ENCODE results near the gene KIF1B. TPM values are rescaled to one million over a fixed set of nuclear protein-coding genes. Genes with fewer than 3 reads are reported as not detected.

KIF1B gene
- polyA plus RNA-seq, 1 of the 3 experiments (the other 2 are of a cell fraction): 6.8 TPM

DNA sequence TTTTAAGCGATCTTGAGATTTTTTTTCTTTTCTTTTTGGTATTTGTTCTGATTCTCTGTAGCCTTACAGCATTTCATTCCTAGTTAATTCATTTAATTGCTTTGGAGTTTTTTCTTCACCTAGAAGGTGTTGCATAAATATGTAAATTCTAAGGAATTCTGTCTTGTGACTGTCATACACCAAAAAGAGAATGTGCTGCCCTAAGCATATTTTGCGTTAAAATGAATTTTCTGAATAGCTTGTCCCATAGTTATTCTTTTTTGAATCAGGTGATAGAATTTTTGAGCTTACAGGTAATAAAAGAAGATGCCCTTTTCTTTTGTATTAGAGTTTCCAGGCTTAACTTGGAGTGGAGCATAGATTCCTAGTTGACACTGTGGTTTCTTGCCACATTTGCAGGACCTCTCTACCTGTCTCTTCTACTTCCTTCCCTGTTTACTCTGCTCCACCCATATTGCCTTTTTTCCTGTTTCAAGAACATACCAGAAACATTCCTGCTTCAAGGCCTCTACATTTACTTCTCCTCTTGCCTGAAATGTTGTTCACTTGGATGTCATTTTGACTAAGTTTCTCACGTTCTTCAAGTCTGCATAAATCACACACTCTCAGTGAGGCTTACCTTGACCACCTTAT is 53.2 kb downstream of the KIF1B start (continued):
- TF ChIP-seq MXI1 (IDR thresholded peaks at IDR 0.05; ENCODE audit: low read depth, low read length) (no peak), RAD21 (IDR thresholded peaks at IDR 0.05; ENCODE audit: low read length) (no peak), GABPA (IDR thresholded peaks at IDR 0.05; ENCODE audit: low read depth) (no peak)

DNA sequence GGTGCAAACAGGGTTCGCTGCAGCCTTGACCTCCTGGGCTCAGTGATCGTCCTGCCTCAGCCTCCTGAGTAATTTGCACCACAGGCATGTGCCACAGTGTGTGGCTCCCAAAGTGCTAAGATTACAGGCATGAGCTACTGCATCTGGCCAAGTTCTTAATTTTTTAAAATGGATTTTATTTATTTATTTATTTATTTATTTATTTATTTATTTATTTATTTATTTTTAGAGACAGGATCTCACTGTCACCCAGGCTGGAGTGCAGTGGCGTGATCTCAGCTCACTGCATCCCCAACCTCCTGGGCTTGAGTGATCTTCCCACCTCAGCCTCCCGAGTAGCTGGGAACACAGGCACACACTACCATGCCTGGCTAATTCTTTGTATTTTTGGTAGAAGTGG is 54.7 kb downstream of the KIF1B start:
- H3K9me3 ChIP-seq: no peaks in the 10 kb centered on the region
- peaks cover 3% of the 10 kb centered on the region for H3F3A ChIP-seq (replicated peaks; ENCODE audit: insufficient read depth)
- DNase-seq: no peak
- H3K4me3 ChIP-seq (ENCODE audit: low read depth in 2 of 2, low read length in 1 of 2): no peak overlapping the region
- H2AFZ ChIP-seq (ENCODE audit: low read depth): no peak overlapping the region
- H3K79me2 ChIP-seq (ENCODE audit: insufficient read depth): peaks cover 12% of the 10 kb centered on the region
- H3K4me1 ChIP-seq (ENCODE audit: control insufficient read depth in 1 of 2, insufficient read depth in 2 of 2, low read depth in 1 of 2, low read length in 1 of 2): no peaks in the 10 kb centered on the region
- peaks cover 28 to 50% of the 10 kb centered on the region in 2 experiments for H3K36me3 ChIP-seq (replicated peaks in 1 of 2; ENCODE audit: control insufficient read depth in 1 of 2, insufficient read depth in 2 of 2, low read length in 1 of 2)
- H3K9me2 ChIP-seq: no peaks in the 10 kb centered on the region
- H4K20me1 ChIP-seq (ENCODE audit: insufficient read depth): no peaks in the 10 kb centered on the region
- ChIA-PET POLR2A (no interaction called here), CTCF (no interaction called here)
- H3K4me2 ChIP-seq: no peak overlapping the region
- H3K27me3 ChIP-seq (ENCODE audit: insufficient read depth): no peaks in the 10 kb centered on the region
- H3K9ac ChIP-seq: no peak overlapping the region
- TF ChIP-seq TEAD4 (IDR thresholded peaks at IDR 0.05; ENCODE audit: borderline replicate concordance, insufficient read depth): no peak
- TF ChIP-seq FOXM1 (IDR thresholded peaks at IDR 0.05; ENCODE audit: low read depth): no peak
- no peak for TF ChIP-seq GABPA (IDR thresholded peaks at IDR 0.05; ENCODE audit: low read depth)
- no peak for TF ChIP-seq POLR2AphosphoS5 (IDR thresholded peaks at IDR 0.05; ENCODE audit: low read depth, low read length)
- TF ChIP-seq FOSL2 (IDR thresholded peaks at IDR 0.05; ENCODE audit: borderline replicate concordance, low read depth): no peak
- no peak overlapping the region for H3K27ac ChIP-seq (ENCODE audit: low read depth in 2 of 2, low read length in 1 of 2)
- 84% methylated on average over 4 of the region's 4 CpGs for WGBS (ENCODE audit: low lambda C conversion rate)

GRCh38 chr1:10265900-10266299 is 55.5 kb downstream of the KIF1B start:
- Histone ChIP-seq H3K9me2 (no peaks in the 10 kb centered on the region), H3K36me3 (replicated peaks in 1 of 2; ENCODE audit: control insufficient read depth in 1 of 2, insufficient read depth in 2 of 2, low read length in 1 of 2) (peaks cover 28 to 56% of the 10 kb centered on the region in 2 experiments), H3K9me3 (no peaks in the 10 kb centered on the region), H3K27ac (ENCODE audit: low read depth in 2 of 2, low read length in 1 of 2) (no peak overlapping the region), H3F3A (replicated peaks; ENCODE audit: insufficient read depth) (peaks cover 3% of the 10 kb centered on the region), H3K4me1 (ENCODE audit: control insufficient read depth in 1 of 2, insufficient read depth in 2 of 2, low read depth in 1 of 2, low read length in 1 of 2) (no peaks in the 10 kb centered on the region), H3K9ac (no peak overlapping the region), H4K20me1 (ENCODE audit: insufficient read depth) (no peaks in the 10 kb centered on the region), H2AFZ (ENCODE audit: low read depth) (no peak overlapping the region), H3K79me2 (ENCODE audit: insufficient read depth) (peaks cover 20% of the 10 kb centered on the region), H3K27me3 (ENCODE audit: insufficient read depth) (no peaks in the 10 kb centered on the region), H3K4me3 (ENCODE audit: low read depth in 2 of 2, low read length in 1 of 2) (no peak overlapping the region), H3K4me2 (no peak overlapping the region)
- WGBS (ENCODE audit: low lambda C conversion rate): 97% methylated on average over 3 of the region's 3 CpGs
- DNase-seq: no peak
- ChIA-PET CTCF (no interaction called here), POLR2A (no interaction called here)
- TF ChIP-seq SMC3 (IDR thresholded peaks at IDR 0.05; ENCODE audit: low read depth, low read length) (no peak), RXRA (IDR thresholded peaks at IDR 0.05; ENCODE audit: borderline replicate concordance, low read depth) (no peak), FOSL2 (IDR thresholded peaks at IDR 0.05; ENCODE audit: borderline replicate concordance, low read depth) (no peak), RFX5 (IDR thresholded peaks at IDR 0.05; ENCODE audit: low read length) (no peak)

GRCh38 chr1:10267319-10267718 is 56.9 kb downstream of the KIF1B start:
- H3K4me2 ChIP-seq: no peak overlapping the region
- H3K9ac ChIP-seq: no peak overlapping the region
- no peak overlapping the region for H3K27ac ChIP-seq (ENCODE audit: low read depth in 2 of 2, low read length in 1 of 2)
- no peak for DNase-seq
- peaks cover 5% of the 10 kb centered on the region for H3F3A ChIP-seq (replicated peaks; ENCODE audit: insufficient read depth)
- peaks cover 33 to 60% of the 10 kb centered on the region in 2 experiments for H3K36me3 ChIP-seq (replicated peaks in 1 of 2; ENCODE audit: control insufficient read depth in 1 of 2, insufficient read depth in 2 of 2, low read length in 1 of 2)
- no peaks in the 10 kb centered on the region for H3K27me3 ChIP-seq (ENCODE audit: insufficient read depth)
- WGBS (ENCODE audit: low lambda C conversion rate): 98% methylated on average over 5 of the region's 5 CpGs
- H3K9me2 ChIP-seq: no peaks in the 10 kb centered on the region
- H3K4me1 ChIP-seq (ENCODE audit: control insufficient read depth in 1 of 2, insufficient read depth in 2 of 2, low read depth in 1 of 2, low read length in 1 of 2): no peaks in the 10 kb centered on the region
- TF ChIP-seq TEAD4 (IDR thresholded peaks at IDR 0.05; ENCODE audit: borderline replicate concordance, insufficient read depth) (no peak), RXRA (IDR thresholded peaks at IDR 0.05; ENCODE audit: borderline replicate concordance, low read depth) (no peak), IRF3 (IDR thresholded peaks at IDR 0.05; ENCODE audit: low read depth, low read length) (no peak), YY1 (IDR thresholded peaks at IDR 0.05; ENCODE audit: low read depth) (no peak)
- TF ChIP-seq, protein P1, sequence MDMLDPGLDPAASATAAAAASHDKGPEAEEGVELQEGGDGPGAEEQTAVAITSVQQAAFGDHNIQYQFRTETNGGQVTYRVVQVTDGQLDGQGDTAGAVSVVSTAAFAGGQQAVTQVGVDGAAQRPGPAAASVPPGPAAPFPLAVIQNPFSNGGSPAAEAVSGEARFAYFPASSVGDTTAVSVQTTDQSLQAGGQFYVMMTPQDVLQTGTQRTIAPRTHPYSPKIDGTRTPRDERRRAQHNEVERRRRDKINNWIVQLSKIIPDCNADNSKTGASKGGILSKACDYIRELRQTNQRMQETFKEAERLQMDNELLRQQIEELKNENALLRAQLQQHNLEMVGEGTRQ (IDR thresholded peaks at IDR 0.05; ENCODE audit: borderline replicate concordance, low read depth, low read length): no peak
- H3K79me2 ChIP-seq (ENCODE audit: insufficient read depth): peaks cover 20% of the 10 kb centered on the region
- H2AFZ ChIP-seq (ENCODE audit: low read depth): no peak overlapping the region
- H4K20me1 ChIP-seq (ENCODE audit: insufficient read depth): no peaks in the 10 kb centered on the region
- POLR2A ChIA-PET: interaction anchor here (0.5 kb wide), 1 partner anchor 324 kb away, joined by 3 read pairs; the partner anchor contains the start of genes LZIC and NMNAT1
- no peak overlapping the region for H3K4me3 ChIP-seq (ENCODE audit: low read depth in 2 of 2, low read length in 1 of 2)
- CTCF ChIA-PET: interaction anchor here (0.9 to 1.4 kb wide), 3 partner anchors 11 to 71 kb away, joined by 3 to 4 read pairs (median 3); no protein-coding TSS in a partner anchor
- H3K9me3 ChIP-seq: no peaks in the 10 kb centered on the region

All from SK-N-SH (cell line).